ENCODE measurements around the gene LRRC8E. TPM values are rescaled to one million over a fixed set of nuclear protein-coding genes. Genes with fewer than 3 reads are reported as not detected.

The LRRC8E gene
- total and polyA plus RNA-seq, 2 experiments from 2014 or later: 3.3 to 4.5 TPM

DNA sequence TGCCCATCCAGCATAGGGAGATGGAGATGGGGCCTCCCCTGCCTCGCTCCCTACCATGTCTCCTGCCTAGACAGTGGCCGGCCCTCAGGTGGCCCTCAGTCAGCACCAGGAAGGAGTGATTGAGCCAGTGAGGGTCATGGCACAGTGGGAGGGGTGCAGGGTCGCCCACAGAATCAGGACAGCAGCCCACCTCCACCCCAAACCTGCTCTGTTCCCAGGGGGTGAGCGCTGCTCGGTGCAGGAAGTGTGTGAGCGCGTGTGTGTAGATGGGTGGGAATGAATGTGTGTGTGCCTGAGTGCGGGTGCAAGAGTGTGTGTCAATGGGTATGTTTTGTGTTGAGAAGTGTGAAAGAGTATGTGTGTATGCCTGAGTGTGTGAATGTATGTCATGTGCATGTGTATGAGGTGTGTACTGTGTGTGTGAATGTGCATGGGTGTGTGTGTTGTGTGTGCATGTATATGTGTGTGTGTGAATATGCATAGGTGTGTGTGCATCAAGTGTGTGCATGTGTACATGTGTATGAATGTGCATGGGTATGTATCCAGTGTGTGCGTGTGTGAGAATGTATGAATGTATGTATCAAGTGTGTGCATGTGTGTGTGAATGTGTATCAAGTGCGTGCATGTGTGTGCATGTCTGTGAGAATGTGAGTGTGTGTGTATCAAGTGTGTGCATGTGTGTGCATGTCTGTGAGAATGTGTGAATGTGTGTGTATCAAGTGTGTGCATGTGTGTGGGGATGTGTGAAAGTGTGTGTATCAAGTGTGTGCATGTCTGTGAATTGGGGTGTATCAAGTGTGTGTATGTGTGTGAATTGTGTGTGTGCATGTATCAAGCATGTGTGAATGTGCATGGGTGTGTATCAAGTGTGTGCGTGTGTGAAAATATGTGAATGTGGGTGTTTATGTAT is 46.3 kb upstream of the LRRC8E start:
- Histone ChIP-seq H3K4me2 (no peak overlapping the region), H3K9me2 (replicated peaks; ENCODE audit: insufficient read depth) (no peaks in the 10 kb centered on the region), H3K36me3 (replicated peaks; ENCODE audit: insufficient read depth, low read depth) (no peaks in the 10 kb centered on the region), H2AFZ (no peak overlapping the region), H4K20me1 (ENCODE audit: insufficient read depth, poor library complexity, severe bottlenecking) (no peaks in the 10 kb centered on the region), H3K4me1 (ENCODE audit: insufficient read depth) (no peaks in the 10 kb centered on the region), H3K9me3 (ENCODE audit: low read depth) (no peaks in the 10 kb centered on the region), H3K27ac (no peak overlapping the region), H3K79me2 (no peaks in the 10 kb centered on the region), H3K4me3 (no peak overlapping the region), H3K27me3 (no peaks in the 10 kb centered on the region)
- WGBS (ENCODE audit: low lambda C conversion rate, missing lambda C conversion rate): 92% methylated on average over 11 of the region's 11 CpGs
- TF ChIP-seq EZH2 (IDR thresholded peaks at IDR 0.05; ENCODE audit: borderline replicate concordance) (no peak), EZH2phosphoT487 (IDR thresholded peaks at IDR 0.05; ENCODE audit: low read depth, severe bottlenecking, unreplicated experiment) (no peak)
- TF ChIP-seq, protein P1, sequence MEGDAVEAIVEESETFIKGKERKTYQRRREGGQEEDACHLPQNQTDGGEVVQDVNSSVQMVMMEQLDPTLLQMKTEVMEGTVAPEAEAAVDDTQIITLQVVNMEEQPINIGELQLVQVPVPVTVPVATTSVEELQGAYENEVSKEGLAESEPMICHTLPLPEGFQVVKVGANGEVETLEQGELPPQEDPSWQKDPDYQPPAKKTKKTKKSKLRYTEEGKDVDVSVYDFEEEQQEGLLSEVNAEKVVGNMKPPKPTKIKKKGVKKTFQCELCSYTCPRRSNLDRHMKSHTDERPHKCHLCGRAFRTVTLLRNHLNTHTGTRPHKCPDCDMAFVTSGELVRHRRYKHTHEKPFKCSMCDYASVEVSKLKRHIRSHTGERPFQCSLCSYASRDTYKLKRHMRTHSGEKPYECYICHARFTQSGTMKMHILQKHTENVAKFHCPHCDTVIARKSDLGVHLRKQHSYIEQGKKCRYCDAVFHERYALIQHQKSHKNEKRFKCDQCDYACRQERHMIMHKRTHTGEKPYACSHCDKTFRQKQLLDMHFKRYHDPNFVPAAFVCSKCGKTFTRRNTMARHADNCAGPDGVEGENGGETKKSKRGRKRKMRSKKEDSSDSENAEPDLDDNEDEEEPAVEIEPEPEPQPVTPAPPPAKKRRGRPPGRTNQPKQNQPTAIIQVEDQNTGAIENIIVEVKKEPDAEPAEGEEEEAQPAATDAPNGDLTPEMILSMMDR (IDR thresholded peaks at IDR 0.05; ENCODE audit: poor library complexity): no peak
- DNase-seq (ENCODE audit: low spot score): no peak

DNA sequence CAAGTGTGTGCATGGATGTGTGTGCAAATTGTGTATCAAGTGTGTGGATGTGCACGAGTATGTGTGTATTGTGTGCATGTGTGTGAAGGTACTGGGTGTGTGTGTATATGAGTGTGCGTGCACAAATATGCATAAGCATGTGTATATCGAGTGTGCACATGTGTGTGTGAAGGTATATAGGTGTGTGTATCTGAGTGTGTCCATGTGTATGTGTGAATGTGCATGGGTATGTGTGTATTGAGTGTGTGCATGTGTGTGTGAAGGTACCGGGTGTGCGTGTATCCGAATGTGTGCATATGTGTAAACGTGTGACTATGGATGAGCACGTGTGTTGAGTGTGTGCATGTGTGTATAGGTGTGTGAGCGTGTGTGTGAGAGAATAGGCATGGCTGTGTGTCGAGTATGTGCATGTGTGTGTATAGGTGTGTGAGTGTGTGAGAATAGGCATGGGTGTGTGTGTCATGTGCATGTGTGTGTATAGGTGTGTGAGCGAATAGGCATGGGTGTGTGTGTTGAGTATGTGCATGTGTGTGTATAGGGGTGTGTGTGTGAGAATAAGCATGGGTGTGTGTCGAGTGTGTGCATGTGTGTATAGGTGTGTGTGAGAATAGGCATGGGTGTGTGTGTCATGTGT is 45.5 kb upstream of the LRRC8E start:
- WGBS (ENCODE audit: low lambda C conversion rate, missing lambda C conversion rate): over 99% methylated on average over 12 of the region's 12 CpGs

DNA sequence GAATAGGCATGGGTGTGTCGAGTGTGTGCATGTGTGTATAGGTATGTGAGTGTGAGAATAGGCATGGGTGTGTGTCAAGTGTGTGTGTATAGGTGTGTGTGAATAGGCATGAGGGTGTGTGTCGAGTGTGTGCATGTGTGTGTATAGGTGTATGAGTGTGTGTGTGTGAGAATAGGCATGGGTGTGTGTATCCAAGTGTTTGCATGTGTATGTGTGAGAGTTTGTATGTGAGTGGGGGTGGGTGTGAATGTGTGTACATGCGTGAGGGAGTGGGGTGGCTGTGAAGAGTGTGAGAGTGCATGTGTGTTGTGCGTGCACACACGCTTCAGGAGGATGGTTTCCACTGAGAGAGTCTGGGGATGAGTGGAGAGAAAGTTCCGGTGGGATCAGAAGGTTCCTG is 44.8 kb upstream of the LRRC8E start:
- Histone ChIP-seq H3K4me2 (no peak overlapping the region), H3K9me3 (ENCODE audit: low read depth) (no peaks in the 10 kb centered on the region), H3K9me2 (replicated peaks; ENCODE audit: insufficient read depth) (no peaks in the 10 kb centered on the region), H3K27me3 (no peaks in the 10 kb centered on the region), H3K36me3 (replicated peaks; ENCODE audit: insufficient read depth, low read depth) (no peaks in the 10 kb centered on the region), H3K27ac (no peak overlapping the region), H4K20me1 (ENCODE audit: insufficient read depth, poor library complexity, severe bottlenecking) (no peaks in the 10 kb centered on the region), H3K79me2 (no peaks in the 10 kb centered on the region), H2AFZ (no peak overlapping the region), H3K4me3 (no peak overlapping the region), H3K4me1 (ENCODE audit: insufficient read depth) (no peaks in the 10 kb centered on the region)
- TF ChIP-seq, protein P1 (IDR thresholded peaks at IDR 0.05; ENCODE audit: poor library complexity): no peak
- TF ChIP-seq EZH2phosphoT487 (IDR thresholded peaks at IDR 0.05; ENCODE audit: low read depth, severe bottlenecking, unreplicated experiment) (no peak), EZH2 (IDR thresholded peaks at IDR 0.05; ENCODE audit: borderline replicate concordance) (no peak)
- no peak for DNase-seq (ENCODE audit: low spot score)
- WGBS (ENCODE audit: low lambda C conversion rate, missing lambda C conversion rate): 98% methylated on average over 6 of the region's 6 CpGs

More for the DNA sequence above, 45.5 kb upstream of the LRRC8E start:
- Histone ChIP-seq H2AFZ (no peak overlapping the region), H3K4me3 (no peak overlapping the region), H3K9me3 (ENCODE audit: low read depth) (no peaks in the 10 kb centered on the region), H4K20me1 (ENCODE audit: insufficient read depth, poor library complexity, severe bottlenecking) (no peaks in the 10 kb centered on the region), H3K27me3 (no peaks in the 10 kb centered on the region), H3K79me2 (no peaks in the 10 kb centered on the region), H3K27ac (no peak overlapping the region), H3K4me1 (ENCODE audit: insufficient read depth) (no peaks in the 10 kb centered on the region), H3K9me2 (replicated peaks; ENCODE audit: insufficient read depth) (no peaks in the 10 kb centered on the region), H3K4me2 (no peak overlapping the region), H3K36me3 (replicated peaks; ENCODE audit: insufficient read depth, low read depth) (no peaks in the 10 kb centered on the region)
- DNase-seq (ENCODE audit: low spot score): no peak
- TF ChIP-seq EZH2 (IDR thresholded peaks at IDR 0.05; ENCODE audit: borderline replicate concordance) (no peak), EZH2phosphoT487 (IDR thresholded peaks at IDR 0.05; ENCODE audit: low read depth, severe bottlenecking, unreplicated experiment) (no peak)
- TF ChIP-seq, protein P1 (IDR thresholded peaks at IDR 0.05; ENCODE audit: poor library complexity): no peak
